Activated T-cell treated with anti-CD3 and anti-CD28 coated beads, Interleukin-2, amount 50 U/mL, for 24 hours (primary cell): ENCODE measurements around the gene MXD1.

Experiments
- DNase-seq: peaks from one replicate; pipeline ENCODE4 v3.0.0-alpha.2; 2020
- H3K27ac Mint-ChIP-seq: 2 replicates; pipeline ENCODE4 v1.8.0; 2020; ENCODE audit warnings: mild to moderate bottlenecking, mixed read lengths
- H3K27me3 Mint-ChIP-seq: 2 replicates; pipeline ENCODE4 v1.8.0; 2020; ENCODE audit warnings: mixed read lengths
- H3K36me3 Mint-ChIP-seq: 2 replicates; pipeline ENCODE4 v1.8.0; 2020; ENCODE audit warnings: low read depth, mixed read lengths
- H3K4me1 Mint-ChIP-seq: 2 replicates; pipeline ENCODE4 v1.8.0; 2020; ENCODE audit warnings: low read depth, mixed read lengths
- H3K4me3 Mint-ChIP-seq: 2 replicates; pipeline ENCODE4 v1.8.0; 2020; ENCODE audit warnings: mild to moderate bottlenecking, moderate library complexity, mixed read lengths
- H3K9me3 Mint-ChIP-seq: 2 replicates; pipeline ENCODE4 v1.8.0; 2020; ENCODE audit warnings: mixed read lengths

The MXD1 gene

GRCh38 chr2:69989441-69990105 lies 74.7 kb downstream of the MXD1 start:
- Mint-ChIP-seq H3K4me3 (no peak overlapping the region), H3K4me1 (peaks cover 7% of the 10 kb centered on the region), H3K36me3 (peaks cover 10% of the 10 kb centered on the region), H3K9me3 (no peaks in the 10 kb centered on the region), H3K27ac (no peak overlapping the region), H3K27me3 (no peaks in the 10 kb centered on the region)
- DNase-seq, result no peak
